ENCODE data around the gene TCERG1L.

GRCh38 chr10:131053192-131053591 is 258.3 kb downstream of the TCERG1L start:
- no peak for TF ChIP-seq CTCF (IDR thresholded peaks at IDR 0.05)
- no peak for TF ChIP-seq POLR2A (IDR thresholded peaks at IDR 0.05)

Measured in Peyer's patch (tissue), 4 donors.